GM12878 (cell line): ENCODE measurements around the gene CLEC7A.

Experiments used
- EP300 ChIP-seq, 2 experiments: fragments of 150-350 bp in 1 of 2; IDR thresholded peaks; 2 replicates each; pipeline ENCODE4 v1.6.1; 2011 to 2012; ENCODE audit warnings: low read depth in 2 of 2, low read length in 2 of 2, borderline replicate concordance in 1 of 2, improper control_type of control experiment in 1 of 2, inconsistent platforms in 1 of 2; ENCODE audit not compliant: control insufficient read depth in 1 of 2
- EZH2 ChIP-seq: IDR thresholded peaks from 2 replicates; pipeline ENCODE4 v1.6.1; 2012; ENCODE audit warnings: low read depth, mild to moderate bottlenecking, control low read depth, inconsistent platforms, low read length, borderline replicate concordance; ENCODE audit not compliant: control insufficient read depth
- JUNB ChIP-seq: IDR thresholded peaks from 2 replicates; pipeline ENCODE4 v1.6.1; 2016; ENCODE audit warnings: antibody characterized with exemption, mild to moderate bottlenecking
- POLR2AphosphoS5 ChIP-seq: IDR thresholded peaks from 2 replicates; pipeline ENCODE4 v1.6.1; 2011; ENCODE audit warnings: mild to moderate bottlenecking, low read length, inconsistent platforms
- POU2F2 ChIP-seq: IDR thresholded peaks from 3 replicates; pipeline ENCODE4 v1.6.1; 2011; ENCODE audit warnings: low read depth, mild to moderate bottlenecking, low read length, borderline replicate concordance
- YY1 ChIP-seq: IDR thresholded peaks from 2 replicates; pipeline ENCODE4 v1.6.1; 2011; ENCODE audit warnings: low read depth, mild to moderate bottlenecking, low read length
- TF ChIP-seq, protein P1 (sequence below), 3 experiments: IDR thresholded peaks in 2 of 3; conservative IDR thresholded peaks in 1 of 3; 2 replicates each; pipeline ENCODE4 v1.5.1; 2011; ENCODE audit warnings: low read depth in 3 of 3, low read length in 3 of 3, mild to moderate bottlenecking in 3 of 3, control low read depth in 2 of 3, moderate library complexity in 2 of 3, inconsistent platforms in 1 of 3, mixed read lengths in 1 of 3; ENCODE audit not compliant: control insufficient read depth in 2 of 3, insufficient read depth in 1 of 3; ENCODE audit errors: extremely low read depth in 1 of 3
- TF ChIP-seq, protein P2 (sequence below): fragments of 450-650 bp; IDR thresholded peaks from 2 replicates; pipeline ENCODE4 v1.6.1; 2016; ENCODE audit warnings: mild to moderate bottlenecking
- TF ChIP-seq, protein P3 (sequence below): fragments of 450-650 bp; IDR thresholded peaks from 2 replicates; pipeline ENCODE4 v1.6.1; 2017; ENCODE audit warnings: antibody characterized with exemption, mild to moderate bottlenecking, moderate library complexity

DNA sequence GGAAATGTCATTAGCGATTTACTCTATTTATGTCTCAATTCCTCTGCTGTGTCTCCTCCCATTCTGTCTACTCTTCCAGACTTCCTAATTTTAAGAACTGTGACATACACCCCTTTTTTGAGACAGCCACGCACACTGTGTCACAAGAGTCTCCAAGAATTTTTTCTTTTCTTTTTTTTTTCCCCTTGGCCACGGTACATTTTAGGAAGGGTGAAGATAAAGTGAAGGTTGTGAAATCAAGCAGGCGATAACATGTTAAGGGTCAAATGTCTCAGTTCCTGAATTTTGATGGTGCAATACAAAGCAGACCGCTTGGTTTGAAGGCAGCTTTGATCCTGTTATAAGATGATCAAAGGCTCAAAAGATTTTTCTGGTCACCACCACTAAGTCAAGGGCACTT lies 37.6 kb upstream of the CLEC7A start:
- TF ChIP-seq EZH2 = no peak
- no peak for TF ChIP-seq POLR2AphosphoS5
- TF ChIP-seq, protein P1, sequence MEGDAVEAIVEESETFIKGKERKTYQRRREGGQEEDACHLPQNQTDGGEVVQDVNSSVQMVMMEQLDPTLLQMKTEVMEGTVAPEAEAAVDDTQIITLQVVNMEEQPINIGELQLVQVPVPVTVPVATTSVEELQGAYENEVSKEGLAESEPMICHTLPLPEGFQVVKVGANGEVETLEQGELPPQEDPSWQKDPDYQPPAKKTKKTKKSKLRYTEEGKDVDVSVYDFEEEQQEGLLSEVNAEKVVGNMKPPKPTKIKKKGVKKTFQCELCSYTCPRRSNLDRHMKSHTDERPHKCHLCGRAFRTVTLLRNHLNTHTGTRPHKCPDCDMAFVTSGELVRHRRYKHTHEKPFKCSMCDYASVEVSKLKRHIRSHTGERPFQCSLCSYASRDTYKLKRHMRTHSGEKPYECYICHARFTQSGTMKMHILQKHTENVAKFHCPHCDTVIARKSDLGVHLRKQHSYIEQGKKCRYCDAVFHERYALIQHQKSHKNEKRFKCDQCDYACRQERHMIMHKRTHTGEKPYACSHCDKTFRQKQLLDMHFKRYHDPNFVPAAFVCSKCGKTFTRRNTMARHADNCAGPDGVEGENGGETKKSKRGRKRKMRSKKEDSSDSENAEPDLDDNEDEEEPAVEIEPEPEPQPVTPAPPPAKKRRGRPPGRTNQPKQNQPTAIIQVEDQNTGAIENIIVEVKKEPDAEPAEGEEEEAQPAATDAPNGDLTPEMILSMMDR (IDR thresholded peaks at IDR 0.05 in 2 of 3, conservative IDR thresholded peaks at IDR 0.05 in 1 of 3; ENCODE audit: control insufficient read depth in 2 of 3, extremely low read depth in 1 of 3, insufficient read depth in 1 of 3, low read depth in 3 of 3, low read length in 3 of 3) = no peak
- TF ChIP-seq, protein P2, sequence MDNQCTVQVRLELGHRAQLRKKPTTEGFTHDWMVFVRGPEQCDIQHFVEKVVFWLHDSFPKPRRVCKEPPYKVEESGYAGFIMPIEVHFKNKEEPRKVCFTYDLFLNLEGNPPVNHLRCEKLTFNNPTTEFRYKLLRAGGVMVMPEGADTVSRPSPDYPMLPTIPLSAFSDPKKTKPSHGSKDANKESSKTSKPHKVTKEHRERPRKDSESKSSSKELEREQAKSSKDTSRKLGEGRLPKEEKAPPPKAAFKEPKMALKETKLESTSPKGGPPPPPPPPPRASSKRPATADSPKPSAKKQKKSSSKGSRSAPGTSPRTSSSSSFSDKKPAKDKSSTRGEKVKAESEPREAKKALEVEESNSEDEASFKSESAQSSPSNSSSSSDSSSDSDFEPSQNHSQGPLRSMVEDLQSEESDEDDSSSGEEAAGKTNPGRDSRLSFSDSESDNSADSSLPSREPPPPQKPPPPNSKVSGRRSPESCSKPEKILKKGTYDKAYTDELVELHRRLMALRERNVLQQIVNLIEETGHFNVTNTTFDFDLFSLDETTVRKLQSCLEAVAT = no peak
- no peak for TF ChIP-seq EP300 (IDR thresholded peaks at IDR 0.05; ENCODE audit: borderline replicate concordance in 1 of 2, control insufficient read depth in 1 of 2, low read depth in 2 of 2, low read length in 2 of 2)
- TF ChIP-seq POU2F2 = no peak
- no peak for TF ChIP-seq YY1
- TF ChIP-seq JUNB = no peak
- TF ChIP-seq, protein P3, sequence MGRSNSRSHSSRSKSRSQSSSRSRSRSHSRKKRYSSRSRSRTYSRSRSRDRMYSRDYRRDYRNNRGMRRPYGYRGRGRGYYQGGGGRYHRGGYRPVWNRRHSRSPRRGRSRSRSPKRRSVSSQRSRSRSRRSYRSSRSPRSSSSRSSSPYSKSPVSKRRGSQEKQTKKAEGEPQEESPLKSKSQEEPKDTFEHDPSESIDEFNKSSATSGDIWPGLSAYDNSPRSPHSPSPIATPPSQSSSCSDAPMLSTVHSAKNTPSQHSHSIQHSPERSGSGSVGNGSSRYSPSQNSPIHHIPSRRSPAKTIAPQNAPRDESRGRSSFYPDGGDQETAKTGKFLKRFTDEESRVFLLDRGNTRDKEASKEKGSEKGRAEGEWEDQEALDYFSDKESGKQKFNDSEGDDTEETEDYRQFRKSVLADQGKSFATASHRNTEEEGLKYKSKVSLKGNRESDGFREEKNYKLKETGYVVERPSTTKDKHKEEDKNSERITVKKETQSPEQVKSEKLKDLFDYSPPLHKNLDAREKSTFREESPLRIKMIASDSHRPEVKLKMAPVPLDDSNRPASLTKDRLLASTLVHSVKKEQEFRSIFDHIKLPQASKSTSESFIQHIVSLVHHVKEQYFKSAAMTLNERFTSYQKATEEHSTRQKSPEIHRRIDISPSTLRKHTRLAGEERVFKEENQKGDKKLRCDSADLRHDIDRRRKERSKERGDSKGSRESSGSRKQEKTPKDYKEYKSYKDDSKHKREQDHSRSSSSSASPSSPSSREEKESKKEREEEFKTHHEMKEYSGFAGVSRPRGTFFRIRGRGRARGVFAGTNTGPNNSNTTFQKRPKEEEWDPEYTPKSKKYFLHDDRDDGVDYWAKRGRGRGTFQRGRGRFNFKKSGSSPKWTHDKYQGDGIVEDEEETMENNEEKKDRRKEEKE = no peak
